H1 (cell line): ENCODE data around the gene SPTSSA. TPM values are rescaled to one million over a fixed set of nuclear protein-coding genes. Genes with fewer than 3 reads are reported as not detected.

Experiments
- CTCF ChIA-PET: fragments of 300-600 bp; sonication (Branson Sonifier 250); formaldehyde crosslinking; loops from one replicate; lab custom pipeline; 2021; ENCODE audit not compliant: partially characterized antibody; lab: Charles Lee
- POLR2A ChIA-PET: fragments of 300-600 bp; sonication (Branson Sonifier 250); formaldehyde crosslinking; loops from one replicate; lab custom pipeline; 2021; ENCODE audit warnings: inconsistent platforms; ENCODE audit not compliant: partially characterized antibody; lab: Charles Lee
- DNase-seq, 2 experiments: peaks; one replicate each; pipeline versions ENCODE4 v3.0.0 to v3.0.0-alpha.2; 2010 to 2022; ENCODE audit warnings: low spot score in 2 of 2, low read depth in 1 of 2, mixed read lengths in 1 of 2
- FAIRE-seq: peaks from 2 replicates; lab custom pipeline; 2011; peaks lifted over from hg19 to GRCh38; lab: Jason Lieb, UNC
- H2AFZ ChIP-seq: 2 replicates; pipeline ENCODE4 v1.8.1; 2012; ENCODE audit warnings: low read length, inconsistent platforms
- H2AK5ac ChIP-seq: 2 replicates; pipeline ENCODE4 v1.6.1; 2013; ENCODE audit warnings: low read depth, low read length
- H2BK120ac ChIP-seq: replicated peaks from 2 replicates; pipeline ENCODE3; 2013; ENCODE audit warnings: low read depth, low read length, inconsistent platforms
- H2BK12ac ChIP-seq: 2 replicates; pipeline ENCODE4 v1.6.1; 2013; ENCODE audit warnings: low read depth, low read length
- H2BK15ac ChIP-seq: 2 replicates; pipeline ENCODE4 v1.6.1; 2013; ENCODE audit warnings: low read length
- H2BK20ac ChIP-seq: 2 replicates; pipeline ENCODE4 v1.6.1; 2013; ENCODE audit warnings: low read length
- H2BK5ac ChIP-seq: 2 replicates; pipeline ENCODE4 v1.6.1; 2013; ENCODE audit warnings: low read depth, low read length
- H3K14ac ChIP-seq: 2 replicates; pipeline ENCODE4 v1.6.1; 2013; ENCODE audit warnings: inconsistent platforms; ENCODE audit not compliant: insufficient read length
- H3K18ac ChIP-seq: 2 replicates; pipeline ENCODE4 v1.6.1; 2013; ENCODE audit warnings: low read length; ENCODE audit errors: extremely low read depth
- H3K23ac ChIP-seq: 2 replicates; pipeline ENCODE4 v1.6.1; 2013; ENCODE audit warnings: inconsistent platforms; ENCODE audit not compliant: insufficient read length
- H3K23me2 ChIP-seq: 2 replicates; pipeline ENCODE4 v1.6.1; 2013; ENCODE audit warnings: low read depth, low read length
- H3K27ac ChIP-seq: 2 replicates; pipeline ENCODE4 v1.6.1; 2011; ENCODE audit warnings: low read depth, low read length, inconsistent platforms
- H3K27me3 ChIP-seq, 4 experiments: replicated peaks in 1 of 4; 1 replicate in 1 of 4; 2 replicates in 3 of 4; pipeline versions ENCODE4 v1.6.1 to v1.8.1; 2011 to 2013; ENCODE audit warnings: low read length in 3 of 4, mild to moderate bottlenecking in 3 of 4, inconsistent platforms in 2 of 4, mixed read lengths in 2 of 4, moderate library complexity in 1 of 4; ENCODE audit not compliant: control insufficient read depth in 3 of 4, insufficient read depth in 3 of 4; ENCODE audit errors: extremely low read depth in 1 of 4
- H3K36me3 ChIP-seq, 4 experiments: 2 replicates each; pipeline versions ENCODE4 v1.6.1 to v1.8.1; 2011 to 2013; ENCODE audit warnings: mild to moderate bottlenecking in 4 of 4, low read length in 3 of 4, moderate library complexity in 2 of 4, control low read depth in 1 of 4, inconsistent platforms in 1 of 4; ENCODE audit not compliant: insufficient read depth in 4 of 4, control insufficient read depth in 2 of 4
- H3K4ac ChIP-seq: replicated peaks from 2 replicates; pipeline ENCODE3; 2013; ENCODE audit warnings: low read length, low read depth, mixed read lengths, inconsistent platforms; ENCODE audit not compliant: insufficient read length
- H3K4me1 ChIP-seq, 4 experiments: replicated peaks in 1 of 4; 1 replicate in 1 of 4; 2 replicates in 3 of 4; pipeline versions ENCODE4 v1.6.1 to v1.8.1; 2011 to 2013; ENCODE audit warnings: low read length in 3 of 4, inconsistent platforms in 2 of 4, mixed read lengths in 1 of 4; ENCODE audit not compliant: insufficient read depth in 4 of 4, control insufficient read depth in 3 of 4
- H3K4me2 ChIP-seq, 2 experiments: 2 replicates each; pipeline versions ENCODE4 v1.6.1 to v1.8.1; 2011 to 2013; ENCODE audit warnings: low read depth in 2 of 2, low read length in 2 of 2, control low read depth in 1 of 2, inconsistent platforms in 1 of 2, mild to moderate bottlenecking in 1 of 2; ENCODE audit not compliant: insufficient read depth in 1 of 2
- H3K4me3 ChIP-seq, 4 experiments: fragments of 200-600, 300-600 bp in 1 of 4; sonication (generic), shearing (Covaris generic), sonication (Bioruptor Twin) in 1 of 4; 2 replicates each; pipeline versions ENCODE4 v1.5.1 to v1.8.1; 2011 to 2016; ENCODE audit warnings: low read length in 4 of 4, low read depth in 3 of 4, control low read depth in 2 of 4, inconsistent platforms in 2 of 4, mild to moderate bottlenecking in 2 of 4, mixed read lengths in 1 of 4, moderate library complexity in 1 of 4; ENCODE audit not compliant: insufficient read depth in 2 of 4; ENCODE audit errors: extremely low read depth in 1 of 4
- H3K56ac ChIP-seq: replicated peaks from 2 replicates; pipeline ENCODE3; 2013; ENCODE audit warnings: low read depth, mild to moderate bottlenecking, mixed read lengths, low read length, inconsistent platforms; ENCODE audit not compliant: insufficient read length
- H3K79me1 ChIP-seq: 2 replicates; pipeline ENCODE4 v1.6.1; 2013; ENCODE audit warnings: low read depth, low read length, control low read depth
- H3K79me2 ChIP-seq, 2 experiments: 2 replicates each; pipeline versions ENCODE4 v1.6.1 to v1.8.1; 2012 to 2013; ENCODE audit warnings: low read length in 2 of 2, mild to moderate bottlenecking in 2 of 2, inconsistent platforms in 1 of 2; ENCODE audit not compliant: insufficient read depth in 2 of 2, control insufficient read depth in 1 of 2
- H3K9ac ChIP-seq, 4 experiments: replicated peaks in 1 of 4; 1 replicate in 1 of 4; 2 replicates in 3 of 4; pipeline versions ENCODE4 v1.6.1 to v1.8.1; 2011 to 2013; ENCODE audit warnings: low read depth in 3 of 4, low read length in 3 of 4, control low read depth in 2 of 4, mild to moderate bottlenecking in 2 of 4, moderate library complexity in 2 of 4, inconsistent platforms in 1 of 4; ENCODE audit errors: extremely low read depth in 1 of 4
- H3K9me3 ChIP-seq, 2 experiments: 2 replicates each; pipeline versions ENCODE4 v1.6.1 to v1.8.1; 2012 to 2013; ENCODE audit warnings: mild to moderate bottlenecking in 2 of 2, moderate library complexity in 2 of 2, control low read depth in 1 of 2, inconsistent platforms in 1 of 2, low read depth in 1 of 2, low read length in 1 of 2, mixed read lengths in 1 of 2; ENCODE audit not compliant: insufficient read depth in 2 of 2
- H4K20me1 ChIP-seq, 2 experiments: replicated peaks in 1 of 2; 2 replicates each; pipeline versions ENCODE3 to v1.8.1; 2011 to 2013; ENCODE audit warnings: inconsistent platforms in 2 of 2, low read length in 2 of 2, mild to moderate bottlenecking in 1 of 2; ENCODE audit not compliant: insufficient read depth in 2 of 2, control insufficient read depth in 1 of 2
- H4K5ac ChIP-seq: 2 replicates; pipeline ENCODE4 v1.6.1; 2013; ENCODE audit warnings: low read length, low read depth, mixed read lengths, inconsistent platforms; ENCODE audit not compliant: insufficient read length
- H4K8ac ChIP-seq: 2 replicates; pipeline ENCODE4 v1.8.0; 2013; ENCODE audit warnings: mild to moderate bottlenecking, moderate library complexity, low read length, inconsistent platforms; ENCODE audit not compliant: insufficient read depth; ENCODE audit errors: extremely low read depth
- H4K91ac ChIP-seq: replicated peaks from 2 replicates; pipeline ENCODE3; 2013; ENCODE audit warnings: low read length, mixed read lengths, inconsistent platforms; ENCODE audit not compliant: insufficient read length
- CBX5 ChIP-seq: fragments of 300-800, 300-1000 bp; sonication (generic); IDR thresholded peaks from 2 replicates; pipeline ENCODE4 v1.7.1; 2016; ENCODE audit warnings: antibody characterized with exemption, low read length, low read depth
- CHD2 ChIP-seq: IDR thresholded peaks from 2 replicates; pipeline ENCODE4 v1.6.1; 2012; ENCODE audit warnings: low read length, improper control_type of control experiment
- HDAC2 ChIP-seq, 2 experiments: fragments of 300-600 bp in 1 of 2; sonication (generic) in 1 of 2; IDR thresholded peaks; 2 replicates each; pipeline ENCODE4 v1.6.1; 2011 to 2012; ENCODE audit warnings: low read depth in 2 of 2, low read length in 2 of 2, mild to moderate bottlenecking in 2 of 2, moderate library complexity in 2 of 2, borderline replicate concordance in 1 of 2, inconsistent platforms in 1 of 2
- KDM1A ChIP-seq: fragments of 200-600, 300-600 bp; sonication (generic); IDR thresholded peaks from 2 replicates; pipeline ENCODE4 v1.7.1; 2016; ENCODE audit warnings: mild to moderate bottlenecking, low read length, borderline replicate concordance
- POLR2AphosphoS5 ChIP-seq: IDR thresholded peaks from 2 replicates; pipeline ENCODE4 v1.6.1; 2011; ENCODE audit warnings: low read depth, low read length
- POU5F1 ChIP-seq: IDR thresholded peaks from 2 replicates; pipeline ENCODE4 v1.6.1; 2011; ENCODE audit warnings: low read depth, mild to moderate bottlenecking, low read length, moderate library complexity
- SUZ12 ChIP-seq: fragments of 200-600 bp; sonication (generic); IDR thresholded peaks from 2 replicates; pipeline ENCODE4 v1.6.1; 2012; ENCODE audit warnings: mild to moderate bottlenecking, inconsistent platforms, low read length, moderate library complexity, mixed read lengths
- TCF12 ChIP-seq: IDR thresholded peaks from 2 replicates; pipeline ENCODE4 v1.6.1; 2011; ENCODE audit warnings: low read depth, mild to moderate bottlenecking, low read length
- ZNF274 ChIP-seq: IDR thresholded peaks from 2 replicates; pipeline ENCODE4 v1.7.0; 2012; ENCODE audit warnings: low read length, borderline replicate concordance; ENCODE audit errors: extremely low read depth
- WGBS, 2 experiments: shearing (Covaris generic) in 1 of 2; methylation state at CpG; one replicate each; pipeline versions ENCODE4 v1.1.6 to v1.1.7; 2013 to 2015; ENCODE audit warnings: low lambda C conversion rate in 2 of 2, mixed read lengths in 2 of 2, inconsistent platforms in 1 of 2, low coverage in 1 of 2, missing lambda C conversion rate in 1 of 2; ENCODE audit not compliant: insufficient replicate concordance in 2 of 2, insufficient coverage in 1 of 2, insufficient read length in 1 of 2; ENCODE audit errors: extremely low coverage in 1 of 2, missing lambda C conversion rate in 1 of 2; 5-methylcytosine and 5-hydroxymethylcytosine counted together
- polyA plus RNA-seq, 7 experiments: library from polyadenylated mRNA; depleted of rRNA in 3 of 7; stranded (reverse) in 5 of 7; unstranded in 2 of 7; fragments of >200 nt in 5 of 7; fragments of 200-250 nt in 2 of 7; gene quantifications; 1 replicate in 5 of 7; 2 replicates in 1 of 7; 4 replicates in 1 of 7; pipeline versions ENCODE4 v1.2.1 to v1.2.3, GENCODE V29; 2011 to 2013; ENCODE audit warnings: missing spikeins in 2 of 7, mixed read lengths in 2 of 7
- total RNA-seq: library from RNA; stranded (reverse); fragmentation: NEBNext Ultra II Directional; extraction: Animal tissue kit (Norgen Biotek cat#: 25700); gene quantifications from 2 replicates; pipeline ENCODE4 v1.2.1, GENCODE V29; 2021

Gene SPTSSA
- total and polyA plus RNA-seq, 2 of the 8 experiments (the other 6 are each of a cell fraction or from before 2014, with no cell fraction given), result 24.9 to 28.5 TPM

DNA sequence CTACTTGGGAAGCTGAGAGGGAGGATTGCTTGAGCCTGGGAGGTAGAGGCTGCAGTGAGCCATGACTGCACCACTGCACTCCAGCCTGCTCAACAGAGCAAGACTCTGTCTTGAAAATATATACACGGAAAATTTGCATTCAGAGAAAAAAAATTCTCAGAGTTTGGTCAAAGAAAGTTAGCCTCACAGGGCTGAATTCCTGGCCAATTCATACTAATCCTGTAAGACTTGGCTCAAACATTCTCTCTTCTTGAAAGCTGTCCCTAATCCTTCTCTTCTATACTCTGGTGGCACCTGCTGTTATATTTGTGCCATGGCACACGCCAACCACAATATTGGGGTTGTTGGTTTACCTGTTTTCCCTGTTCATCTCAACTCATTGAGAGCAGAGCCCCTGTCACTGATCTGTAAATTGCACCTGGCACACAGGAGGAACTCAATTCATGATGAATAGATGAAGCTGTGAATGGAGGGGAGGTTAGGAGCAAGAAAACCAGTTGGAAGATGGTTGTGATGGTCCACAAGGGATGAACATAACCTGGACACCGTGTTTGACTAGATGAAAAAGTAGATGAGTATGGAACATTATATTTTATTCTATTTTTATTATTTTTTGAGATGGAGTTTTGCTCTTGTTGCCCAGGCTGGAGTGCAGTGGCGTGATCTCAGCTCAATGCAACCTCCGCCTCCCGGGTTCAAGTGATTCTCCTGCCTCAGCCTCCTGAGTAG is 36.8 kb upstream of the SPTSSA start:
- Histone ChIP-seq H3K4me3 (no peak overlapping the region), H3K27ac (no peak overlapping the region), H3K4me2 (no peak overlapping the region), H3K18ac (no peak overlapping the region), H2BK20ac (no peak overlapping the region), H3K14ac (no peak overlapping the region), H3K36me3 (no peaks in the 10 kb centered on the region), H2BK5ac (no peak overlapping the region), H4K91ac (no peak overlapping the region), H3K23me2 (peaks cover 2% of the 10 kb centered on the region; the same call in 1 of the 2 replicates), H3K23ac (no peak overlapping the region), H3K9ac (no peak overlapping the region), H3K27me3 (no peaks in the 10 kb centered on the region), H2BK12ac (0 out of 2 replicates have a peak overlapping the region, but pooled peaks have one; percentile 1), H2BK120ac (no peak overlapping the region), H2AFZ (0 out of 2 replicates have a peak overlapping the region, but pooled peaks have one; percentile 5), H4K5ac (no peak overlapping the region), H3K79me2 (no peaks in the 10 kb centered on the region), H3K9me3 (no peaks in the 10 kb centered on the region), H2AK5ac (no peak overlapping the region), H2BK15ac (no peak overlapping the region), H3K79me1 (no peaks in the 10 kb centered on the region), H3K4ac (no peak overlapping the region), H4K8ac (no peak overlapping the region), H3K4me1 (peaks cover 3 to 6% (median 5%) of the 10 kb centered on the region in 4 experiments; a peak in 5 of 7 replicates), H3K56ac (no peak overlapping the region), H4K20me1 (no peaks in the 10 kb centered on the region)
- POLR2A ChIA-PET, result interaction anchor here (1.5 kb wide), 1 partner anchor 36 kb away, joined by 3 read pairs; the partner anchor contains the start of gene SPTSSA
- no peak for FAIRE-seq
- CTCF ChIA-PET, result interaction anchor here (0.6 to 2.4 kb wide), 15 partner anchors 11 to 194 kb away, joined by 3 to 8 read pairs (median 4); no protein-coding TSS in a partner anchor
- 87% methylated on average over 6 of the region's 6 CpGs; no CpG with 5 or more reads in 1 of the 2 experiments for WGBS, 2 experiments
- DNase-seq, result no peak
- no peak for TF ChIP-seq ZNF274
- no peak for TF ChIP-seq HDAC2 (IDR thresholded peaks at IDR 0.05; ENCODE audit: borderline replicate concordance in 1 of 2, low read depth in 2 of 2, low read length in 2 of 2)
- no peak for TF ChIP-seq KDM1A
- no peak for TF ChIP-seq TCF12
- no peak for TF ChIP-seq SUZ12
- TF ChIP-seq POLR2AphosphoS5, result no peak
- no peak for TF ChIP-seq CBX5
- no peak for TF ChIP-seq POU5F1
- no peak for TF ChIP-seq CHD2
